Stimulated activated CD8-positive, alpha-beta memory T cell treated with anti-CD3 and anti-CD28 coated beads, Interleukin-7, amount 100 ng/mL, for 4 hours (primary cell): ENCODE measurements around the gene ATG4C.

ENCODE experiments used
- DNase-seq, 2 donors: peaks; one replicate each; pipeline ENCODE4 v3.0.0-alpha.2; 2020; ENCODE audit warnings: low read depth in 2 of 2

Gene ATG4C

GRCh38 chr1:62904856-62905225 lies 120.9 kb downstream of the ATG4C start:
- DNase-seq = no peak

GRCh38 chr1:62905309-62905708 lies 121.4 kb downstream of the ATG4C start:
- DNase-seq = no peak

- DNase-seq = no peak
Observed at GRCh38 chr1:62905872-62906271, 121.9 kb downstream of the ATG4C start.

DNA sequence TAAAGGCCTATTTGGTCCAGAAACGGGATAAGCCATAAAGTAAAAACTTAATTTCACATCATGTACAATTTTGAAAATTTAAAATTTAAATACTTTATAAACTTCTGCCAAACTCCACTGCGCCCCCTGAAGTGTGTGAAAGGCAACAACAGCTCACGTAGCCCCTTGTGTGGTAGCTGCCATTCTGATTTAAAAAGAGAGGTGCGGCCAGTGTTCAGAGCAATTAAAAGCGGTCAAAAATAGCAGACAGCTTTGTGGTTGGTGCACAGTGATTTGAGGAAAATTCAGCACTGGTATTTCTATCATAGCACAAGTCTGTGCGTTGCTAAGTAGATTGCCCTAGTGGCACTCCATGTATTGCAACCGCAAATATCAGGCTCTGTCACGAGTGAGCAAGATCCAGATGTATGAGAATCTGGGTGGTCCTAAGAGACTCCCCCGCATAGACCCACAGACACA lies 122.5 kb downstream of the ATG4C start:
- no peak for DNase-seq

GRCh38 chr1:62908168-62908695 lies 124.3 kb downstream of the ATG4C start:
- DNase-seq = no peak

DNA sequence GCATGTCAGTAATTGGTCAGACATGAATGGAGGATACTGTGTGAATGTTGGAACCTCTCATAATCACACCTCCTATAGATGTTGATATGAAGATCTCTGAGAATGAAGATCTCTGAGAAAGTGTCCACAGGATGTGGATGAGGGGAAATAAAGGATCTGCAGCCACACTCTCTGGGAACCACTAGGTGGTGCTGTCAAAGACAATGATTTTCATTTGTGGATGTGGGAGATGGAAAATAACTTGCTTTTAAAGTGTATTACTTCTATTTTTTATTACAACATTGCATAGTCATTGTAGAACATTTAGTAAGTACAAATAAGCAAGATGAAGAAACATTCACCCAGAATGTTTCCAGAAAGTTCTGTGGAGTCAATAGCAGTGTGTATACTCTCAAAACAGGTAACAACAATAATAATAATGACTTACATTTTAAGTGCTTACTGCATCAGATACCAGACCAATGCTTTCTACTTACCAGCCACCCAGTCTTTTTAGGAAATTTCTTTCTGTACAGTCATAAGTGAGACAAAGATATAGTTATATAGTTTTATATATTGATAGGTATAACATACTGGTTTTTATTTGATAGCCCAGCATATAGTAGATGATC lies 128.2 kb downstream of the ATG4C start:
- DNase-seq = no peak
